HG03378 (cell line): ENCODE data around the gene SEC22C.

Source experiments
- ATAC-seq: cut with Tn5 transposase; IDR thresholded peaks from one replicate; pipeline ENCODE4 v1.9.1; 2021; ENCODE audit warnings: mild to moderate bottlenecking, moderate library complexity; ENCODE audit not compliant: unreplicated experiment

The SEC22C gene

GRCh38 chr3:42501321-42501680 is 80.5 kb downstream of the SEC22C start:
- no peak for ATAC-seq

GRCh38 chr3:42500909-42501308 is 80.9 kb downstream of the SEC22C start:
- ATAC-seq: no peak

GRCh38 chr3:42500091-42500490 is 81.7 kb downstream of the SEC22C start:
- ATAC-seq: no peak

GRCh38 chr3:42499478-42499871 is 82.3 kb downstream of the SEC22C start:
- ATAC-seq: no peak

- no peak for ATAC-seq
These were observed 82.8 kb downstream of the SEC22C start for GRCh38 chr3:42498791-42499477.

- no peak for ATAC-seq
These were observed 83.7 kb downstream of the SEC22C start for GRCh38 chr3:42498034-42498433.
